Activated naive CD4-positive, alpha-beta T cell treated with anti-CD3 and anti-CD28 coated beads, Interleukin-2, amount 50 U/mL, for 72 hours (primary cell): ENCODE measurements around the gene GAB3. TPM values are rescaled to one million over a fixed set of nuclear protein-coding genes. Genes with fewer than 3 reads are reported as not detected.

Source experiments
- total RNA-seq, 2 donors: library from RNA; stranded (reverse); gene quantifications; one replicate each; pipeline ENCODE4 v1.2.3, GENCODE V29; 2022

Gene GAB3
- total RNA-seq, 2 donors from 2014 or later: 3.3 to 4.0 TPM

Other genes starting within 250 kb of the GAB3 start
- 10 to 100 TPM; 27.7 to 32.7 TPM for gene FAM3A, start 234.8 kb downstream of the GAB3 start, total RNA-seq
- gene G6PD, start 204.2 kb downstream of the GAB3 start, total RNA-seq: 10 to 100 TPM; 74.2 to 75.9 TPM
- gene IKBKG, start 203.5 kb downstream of the GAB3 start, total RNA-seq: 10 to 100 TPM; 34.2 to 35.0 TPM
- not detected for gene CTAG1A, start 165.9 kb downstream of the GAB3 start, total RNA-seq
- gene CTAG1B, start 131.8 kb downstream of the GAB3 start, total RNA-seq: not detected
- gene CTAG2, start 97.5 kb downstream of the GAB3 start, total RNA-seq: not detected
- 100 to 1,000 TPM; 112 to 120 TPM for gene DKC1, start 11.8 kb upstream of the GAB3 start, total RNA-seq
- gene MPP1, start 54.4 kb upstream of the GAB3 start, total RNA-seq: 10 to 100 TPM; 30.2 to 32.8 TPM
- gene SMIM9, start 83.6 kb upstream of the GAB3 start, total RNA-seq: not detected
- 10 to 100 TPM in 1 of 2 donors, 1 to 10 TPM in 1; 7.5 to 17.6 TPM for gene F8A1, start 135.3 kb upstream of the GAB3 start, total RNA-seq